Kidney (tissue), 14 donors: Measurements from ENCODE around the gene PIK3CG. TPM values are rescaled to one million over a fixed set of nuclear protein-coding genes. Genes with fewer than 3 reads are reported as not detected.

ENCODE experiments used
- DNase-seq, 5 donors: peaks; one replicate each; pipeline ENCODE4 v3.0.0-alpha.2; 2013 to 2020
- FAIRE-seq: peaks from 2 replicates; lab custom pipeline; 2012; peaks lifted over from hg19 to GRCh38; lab: Jason Lieb, UNC
- H3K27ac ChIP-seq, 2 donors: one replicate each; pipeline ENCODE4 v1.7.0; 2013; ENCODE audit warnings: low read depth in 2 of 2, low read length in 2 of 2, inconsistent platforms in 1 of 2
- H3K27me3 ChIP-seq: one replicate; pipeline ENCODE4 v1.7.1; 2013; ENCODE audit warnings: low read length, inconsistent platforms; ENCODE audit not compliant: control insufficient read depth, insufficient read depth
- H3K36me3 ChIP-seq, 3 donors: one replicate each; pipeline versions ENCODE4 v1.7.0 to v1.7.1; 2013; ENCODE audit warnings: low read length in 3 of 3, control low read depth in 1 of 3, inconsistent platforms in 1 of 3; ENCODE audit not compliant: insufficient read depth in 3 of 3, control insufficient read depth in 2 of 3
- H3K4me1 ChIP-seq, 3 donors: one replicate each; pipeline versions ENCODE4 v1.7.0 to v1.7.1; 2013; ENCODE audit warnings: low read length in 3 of 3, inconsistent platforms in 1 of 3, low read depth in 1 of 3; ENCODE audit not compliant: control insufficient read depth in 2 of 3, insufficient read depth in 2 of 3
- H3K4me3 ChIP-seq, 3 donors: one replicate each; pipeline versions ENCODE4 v1.7.0 to v1.8.1; 2013; ENCODE audit warnings: low read length in 3 of 3, control low read depth in 1 of 3, inconsistent platforms in 1 of 3
- H3K9ac ChIP-seq, 3 donors: one replicate each; pipeline versions ENCODE4 v1.7.0 to v1.7.1; 2013; ENCODE audit warnings: low read length in 3 of 3, control low read depth in 1 of 3, inconsistent platforms in 1 of 3
- H3K9me3 ChIP-seq, 3 donors: one replicate each; pipeline versions ENCODE4 v1.7.0 to v1.7.1; 2013; ENCODE audit warnings: low read length in 3 of 3, control low read depth in 1 of 3, inconsistent platforms in 1 of 3; ENCODE audit not compliant: control insufficient read depth in 2 of 3, insufficient read depth in 1 of 3
- CTCF ChIP-seq: IDR thresholded peaks from 3 replicates; pipeline ENCODE4 v1.5.1; 2012; ENCODE audit warnings: mild to moderate bottlenecking, moderate library complexity, borderline replicate concordance; ENCODE audit not compliant: insufficient read depth; ENCODE audit errors: extremely low read depth
- intact Hi-C: fragments of 100-400 bp; cut with DNase I; formaldehyde crosslinking; loops from one replicate; pipeline ENCODE4 v1.11.1; 2022
- polyA plus RNA-seq: library from polyadenylated mRNA; stranded (reverse); fragments of 350-450 nt; fragmentation: Illumina TruSeq; extraction: RNeasy Lipid Tissue Mini Kit (QIAGEN cat#74804); gene quantifications from one replicate; pipeline ENCODE4 v1.2.3, GENCODE V29; 2014; ENCODE audit warnings: low read depth, low replicate concordance; ENCODE audit not compliant: insufficient read depth
- total RNA-seq: library from RNA; stranded (reverse); fragmentation: NEBNext Ultra II Directional; extraction: Animal tissue kit (Norgen Biotek cat#: 25700); gene quantifications from one replicate; pipeline ENCODE4 v1.2.1, GENCODE V29; 2021
- donor health status: control.
- donor health status: control.
- donor health status: control.
- donor health status: control.
- donor health status: control.
- donor health status: DM: yes; HTN: yes; CAD: no.
- donor health status: Normal renal cell carcinoma (clear cell type).

PIK3CG gene
- total and polyA plus RNA-seq, 2 donors from 2014 or later, result 0.15 to 8.6 TPM

DNA sequence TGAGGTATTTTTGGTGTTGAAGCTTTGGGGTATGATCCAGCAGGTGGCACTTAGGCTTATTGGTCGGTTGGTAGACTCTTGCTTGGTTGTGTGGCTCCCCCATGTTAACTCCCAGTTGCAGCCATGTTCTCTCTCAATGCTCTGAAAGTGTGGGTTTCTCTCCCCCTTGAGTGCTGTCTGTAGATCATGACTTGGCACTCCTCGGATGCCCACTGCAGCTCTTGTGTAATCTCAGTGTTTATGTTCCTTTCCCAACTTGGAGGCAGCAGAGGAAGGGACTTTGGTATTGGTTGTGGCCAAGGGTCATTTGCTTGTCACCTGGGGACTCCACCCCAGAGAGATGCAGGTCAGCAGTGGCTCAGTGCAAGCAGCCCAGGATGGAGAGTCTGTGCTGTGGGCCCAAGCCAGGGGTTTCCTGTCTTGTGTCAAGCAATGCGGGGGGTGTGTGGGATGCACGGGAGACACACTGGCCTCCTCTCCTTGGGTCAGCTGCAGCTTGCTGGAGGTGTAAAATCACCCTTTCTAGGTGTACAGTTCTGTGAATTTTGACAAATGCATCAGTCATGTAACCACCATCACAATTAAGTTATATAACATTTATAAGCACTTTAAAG is 36.9 kb downstream of the PIK3CG start:
- Histone ChIP-seq H3K27me3 (no peaks in the 10 kb centered on the region), H3K4me3 (no peak overlapping the region), H3K9ac (no peak overlapping the region), H3K4me1 (no peaks in the 10 kb centered on the region), H3K36me3 (no peaks in the 10 kb centered on the region), H3K27ac (no peak overlapping the region), H3K9me3 (no peaks in the 10 kb centered on the region)
- TF ChIP-seq CTCF, result no peak
- DNase-seq (no peak), FAIRE-seq (no peak)
- intact Hi-C loops, result no loop called here

DNA sequence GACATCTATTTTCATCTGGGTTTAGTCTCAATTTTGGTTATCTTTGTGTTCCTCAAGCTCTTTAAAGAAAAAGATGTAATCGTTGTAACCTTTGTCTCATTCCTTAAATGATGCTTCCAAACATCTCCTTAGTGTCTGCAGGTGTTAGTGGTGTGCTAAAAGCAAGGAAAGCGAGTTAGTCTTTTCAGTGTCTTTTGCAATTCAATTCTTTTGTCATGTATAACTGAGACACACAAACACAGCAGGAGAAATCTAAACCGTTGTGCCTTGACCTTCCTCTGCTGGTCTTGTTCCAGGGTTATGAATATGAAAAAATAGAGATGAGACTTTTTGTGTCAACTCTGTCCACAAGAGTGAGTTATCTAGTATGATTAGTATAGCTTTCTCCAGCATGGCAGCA is 40.7 kb downstream of the PIK3CG start:
- no peak for TF ChIP-seq CTCF

GRCh38 chr7:106911959-106912358 is 46.9 kb downstream of the PIK3CG start:
- DNase-seq (no peak), FAIRE-seq (no peak)
- intact Hi-C loops, result no loop called here
- TF ChIP-seq CTCF, result no peak
- H3K4me3 ChIP-seq, result no peak overlapping the region
- no peaks in the 10 kb centered on the region for H3K36me3 ChIP-seq
- H3K27ac ChIP-seq, result no peak overlapping the region
- H3K27me3 ChIP-seq, result no peaks in the 10 kb centered on the region
- H3K9ac ChIP-seq, result no peak overlapping the region
- H3K4me1 ChIP-seq, result no peaks in the 10 kb centered on the region
- no peaks in the 10 kb centered on the region for H3K9me3 ChIP-seq

More for the DNA sequence above, 40.7 kb downstream of the PIK3CG start:
- no peaks in the 10 kb centered on the region for H3K36me3 ChIP-seq
- H3K27me3 ChIP-seq, result no peaks in the 10 kb centered on the region
- no peaks in the 10 kb centered on the region for H3K4me1 ChIP-seq
- no peak overlapping the region for H3K27ac ChIP-seq
- intact Hi-C loops, result no loop called here
- FAIRE-seq (no peak), DNase-seq (no peak)
- no peak overlapping the region for H3K9ac ChIP-seq
- H3K4me3 ChIP-seq, result no peak overlapping the region
- no peaks in the 10 kb centered on the region for H3K9me3 ChIP-seq
